ENCODE results near the gene ZNF398. TPM values are rescaled to one million over a fixed set of nuclear protein-coding genes. Genes with fewer than 3 reads are reported as not detected.

ZNF398 gene
- total and polyA plus RNA-seq, 9 of the 15 experiments (the other 6 are each of a cell fraction or from before 2014, with no cell fraction given) = 4.0 to 18.6 (median 10.4) TPM

GRCh38 chr7:149125863-149126661, 21.2 kb upstream of the ZNF398 start, which contains the start of gene ZNF425 (continued):
- peak; percentile 94 for TF ChIP-seq POLR2H (tag; IDR thresholded peaks at IDR 0.05; ENCODE audit: low read depth)
- TF ChIP-seq NR4A1 (CRISPR knock-in tag; IDR thresholded peaks at IDR 0.05) = no peak
- TF ChIP-seq NR4A1 (tag; IDR thresholded peaks at IDR 0.05) = peak; percentile 84; the same call in 1 of the 2 replicates
- no peak for TF ChIP-seq STAG1 (CRISPR knock-in tag; IDR thresholded peaks at IDR 0.05; ENCODE audit: borderline replicate concordance)
- no peak for TF ChIP-seq BDP1 (IDR thresholded peaks at IDR 0.05; ENCODE audit: insufficient read depth, insufficient read length)
- no peak for TF ChIP-seq SIRT6 (IDR thresholded peaks at IDR 0.05; ENCODE audit: low read depth, low read length)
- TF ChIP-seq ZBTB2 (IDR thresholded peaks at IDR 0.05) = no peak; the same call in none of the 2 replicates
- TF ChIP-seq BHLHE40 (IDR thresholded peaks at IDR 0.05; ENCODE audit: low read length) = peak; percentile 63; the same call in 1 of the 2 replicates
- TF ChIP-seq NEUROD1 (IDR thresholded peaks at IDR 0.05; ENCODE audit: borderline replicate concordance, low read depth, low read length, partially characterized antibody) = peak; percentile 85
- peak; percentile 97 for TF ChIP-seq E2F5 (CRISPR knock-in tag; IDR thresholded peaks at IDR 0.05)
- TF ChIP-seq STAT5A (IDR thresholded peaks at IDR 0.05; ENCODE audit: borderline replicate concordance, low read length) = peak; percentile 44; the same call in 1 of the 2 replicates
- no peak for TF ChIP-seq MXD1 (CRISPR knock-in tag; IDR thresholded peaks at IDR 0.05; ENCODE audit: borderline replicate concordance, poor library complexity, severe bottlenecking)
- TF ChIP-seq HLTF (IDR thresholded peaks at IDR 0.05) = no peak; the same call in none of the 2 replicates
- peak; percentile 77 for TF ChIP-seq E2F4 (CRISPR knock-in tag; IDR thresholded peaks at IDR 0.05; ENCODE audit: low read depth)
- TF ChIP-seq PHB (CRISPR knock-in tag; IDR thresholded peaks at IDR 0.05) = peak; percentile 92
- no peak for TF ChIP-seq EWSR1 (IDR thresholded peaks at IDR 0.05; ENCODE audit: borderline replicate concordance, low read depth, partially characterized antibody)
- TF ChIP-seq CTCF (IDR thresholded peaks at IDR 0.05 in 2 of 3, conservative IDR thresholded peaks at IDR 0.05 in 1 of 3; ENCODE audit: insufficient read depth in 2 of 3, low read depth in 1 of 3, low read length in 3 of 3) = peak; percentile 96 to 98 (median 97)
- TF ChIP-seq MAZ (CRISPR knock-in tag; conservative IDR thresholded peaks at IDR 0.05 in 1 of 2, IDR thresholded peaks at IDR 0.05 in 1 of 2) = peak; percentile 99
- TF ChIP-seq ERF (CRISPR knock-in tag; IDR thresholded peaks at IDR 0.05) = peak; percentile 92; the same call in 1 of the 2 replicates
- TF ChIP-seq SRSF3 (IDR thresholded peaks at IDR 0.05; ENCODE audit: insufficient read depth, low read length) = no peak; the same call in 1 of the 2 replicates
- TF ChIP-seq SRF (CRISPR knock-in tag; IDR thresholded peaks at IDR 0.05) = no peak

All from K562 (cell line).